T-helper 1 cell treated with Interleukin-12 subunit alpha and Interleukin-12 subunit beta and Interleukin-4 antibody, amounts not matched to agents 30 μg/mL and 1 μg/mL, for 36 hours (primary cell): Measurements from ENCODE around the gene FABP2.
A peak's percentile ranks its signal among the peaks of the same experiment; 100 is the strongest.
"Not testable (repeated sequence)": the region's sequence is repeated elsewhere in the genome, so short reads cannot be mapped to it uniquely, and the experiment has no call there.

Experiments
- H3K27ac Mint-ChIP-seq: one replicate; pipeline ENCODE4 v1.8.0; 2021; ENCODE audit warnings: mild to moderate bottlenecking, mixed read lengths
- H3K27me3 Mint-ChIP-seq: one replicate; pipeline ENCODE4 v1.8.0; 2021; ENCODE audit warnings: low read depth, mixed read lengths
- H3K36me3 Mint-ChIP-seq: one replicate; pipeline ENCODE4 v1.8.0; 2021; ENCODE audit warnings: low read depth, mixed read lengths
- H3K4me1 Mint-ChIP-seq: one replicate; pipeline ENCODE4 v1.8.0; 2021; ENCODE audit warnings: low read depth, mixed read lengths
- H3K4me3 Mint-ChIP-seq: one replicate; pipeline ENCODE4 v1.8.0; 2021; ENCODE audit warnings: mild to moderate bottlenecking, moderate library complexity, mixed read lengths
- H3K9me3 Mint-ChIP-seq: one replicate; pipeline ENCODE4 v1.8.0; 2021; ENCODE audit warnings: mixed read lengths

FABP2 gene

DNA sequence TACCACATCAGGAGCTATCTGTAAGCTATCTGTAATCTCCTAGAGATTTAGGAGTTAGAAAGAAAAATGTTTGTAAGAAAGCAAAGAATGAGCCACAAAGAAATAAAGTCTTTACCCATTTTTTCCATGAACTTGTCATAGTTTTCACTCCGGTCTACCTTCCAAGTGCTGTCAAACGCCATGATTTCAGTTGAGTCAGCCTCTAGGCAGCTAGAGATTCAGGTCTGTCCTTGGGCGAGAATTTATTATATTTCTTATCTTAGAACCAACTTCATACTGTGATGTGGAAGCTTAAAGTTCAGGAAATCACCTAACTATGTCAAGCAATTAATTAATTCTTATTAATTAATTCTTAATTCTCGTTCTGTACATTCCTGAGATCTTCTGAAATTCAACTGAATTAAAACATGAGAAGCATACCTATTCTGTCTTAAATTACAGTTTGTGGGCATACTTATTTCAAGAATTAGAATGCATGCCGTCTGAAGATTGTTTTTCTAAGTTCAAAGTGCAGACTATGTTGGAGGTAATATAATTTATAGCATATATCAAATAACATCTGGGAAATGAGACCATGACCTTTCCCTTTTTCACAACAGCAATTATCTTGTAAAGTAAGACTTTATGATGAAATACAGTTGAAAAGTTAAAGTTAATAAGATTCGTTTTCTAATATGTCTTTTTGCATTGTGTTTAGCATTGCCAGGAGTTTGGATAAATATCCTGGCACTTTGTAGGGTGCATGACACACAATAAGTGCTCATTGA lies at the start of gene FABP2:
Gene FABP2 (minus strand): TSS at position 218 of the 767 bp plus-strand sequence. CDS start 36 bp downstream, at position 182.
- Mint-ChIP-seq H3K27ac (no peak within 1 kb of the TSS), H3K9me3 (no peaks in the 10 kb centered on the region), H3K4me1 (no peaks in the 10 kb centered on the region), H3K27me3 (peaks cover 10% of the 10 kb centered on the region), H3K36me3 (no peaks in the 10 kb centered on the region), H3K4me3 (no peak within 1 kb of the TSS)

DNA sequence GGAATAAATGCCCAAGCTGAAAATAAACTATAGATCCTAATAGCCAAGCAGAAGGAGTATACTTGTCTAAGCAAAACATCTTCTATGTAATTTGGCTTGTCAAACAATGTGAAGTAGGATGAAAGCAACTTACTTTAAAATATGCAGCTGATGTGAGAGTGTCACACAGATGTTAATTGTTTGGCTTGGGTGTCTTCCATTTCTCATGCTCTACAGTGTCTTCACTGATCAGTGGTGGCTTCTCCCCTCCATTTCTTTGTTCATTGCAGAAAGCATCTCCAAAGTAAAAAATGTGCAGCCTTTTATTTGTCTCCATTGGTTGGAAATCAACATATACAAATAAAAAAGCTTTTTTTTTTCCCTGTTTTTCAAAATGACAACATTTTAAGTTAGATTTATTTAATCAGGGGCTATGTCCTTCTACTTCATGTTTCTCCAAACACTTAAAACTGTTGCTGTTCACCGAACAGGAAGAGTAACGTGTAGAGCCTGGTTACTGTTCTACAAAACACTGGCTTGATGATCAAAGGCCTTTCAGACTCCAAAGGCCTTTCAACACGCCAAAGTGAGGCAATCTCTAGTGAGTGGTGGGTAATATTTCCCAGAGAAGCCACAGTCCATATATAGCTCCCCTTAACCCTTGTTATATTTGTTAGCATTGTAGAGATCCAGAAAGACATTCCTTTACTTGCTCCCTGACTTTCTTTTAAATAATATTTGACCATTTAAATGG lies 49.2 kb upstream of the FABP2 start:
- Mint-ChIP-seq H3K27ac (peak overlapping the region; percentile 65), H3K4me1 (peaks cover 31% of the 10 kb centered on the region), H3K4me3 (peak overlapping the region; percentile 29)
- H3K27me3 Mint-ChIP-seq, H3K36me3 Mint-ChIP-seq, H3K9me3 Mint-ChIP-seq: not testable (repeated sequence)

DNA sequence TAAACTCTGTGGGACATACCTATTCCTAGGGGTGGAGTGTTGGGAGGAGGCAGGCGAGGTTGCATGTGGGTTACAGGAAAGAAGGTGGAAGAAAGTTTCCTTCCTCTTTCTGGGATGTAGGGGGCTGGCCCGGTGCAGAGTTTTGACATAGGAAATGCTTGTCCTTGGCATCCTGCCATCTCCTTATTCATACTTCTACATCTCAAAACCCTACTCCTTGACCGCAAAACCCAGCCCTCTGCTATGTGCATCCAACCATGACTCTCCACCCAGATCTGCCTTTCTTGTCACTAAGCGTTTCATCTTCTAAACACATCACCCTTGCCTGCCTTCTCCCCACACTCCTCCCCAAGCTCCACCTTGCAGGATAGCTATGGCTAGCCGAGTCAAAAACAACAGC lies 48.5 kb upstream of the FABP2 start:
- H3K36me3 Mint-ChIP-seq, H3K27me3 Mint-ChIP-seq, H3K9me3 Mint-ChIP-seq: not testable (repeated sequence)
- Mint-ChIP-seq H3K4me1 (peaks cover 31% of the 10 kb centered on the region), H3K4me3 (peak overlapping the region; percentile 29), H3K27ac (peak overlapping the region; percentile 65)

DNA sequence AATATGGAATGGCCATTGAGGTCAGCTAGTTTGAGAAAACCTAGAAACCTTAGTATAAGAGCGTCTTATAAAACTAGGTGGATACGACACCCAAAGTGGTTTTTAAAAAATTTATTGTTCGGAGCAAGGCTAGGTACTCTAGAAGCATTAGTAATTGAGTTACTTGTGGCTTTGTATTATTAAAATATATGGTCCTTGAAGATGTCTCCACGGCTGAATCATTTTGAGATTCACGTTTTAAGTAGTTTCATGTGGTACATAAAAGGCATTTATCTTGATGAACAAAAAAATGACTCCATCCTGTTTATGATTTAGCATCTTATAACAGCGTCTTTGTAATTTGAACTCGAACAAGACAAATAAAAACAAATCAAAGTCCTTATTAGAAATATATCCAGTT lies 44.9 kb upstream of the FABP2 start:
- H3K4me3 Mint-ChIP-seq, H3K36me3 Mint-ChIP-seq, H3K27me3 Mint-ChIP-seq, H3K9me3 Mint-ChIP-seq, H3K27ac Mint-ChIP-seq: not testable (repeated sequence)
- peaks cover 22% of the 10 kb centered on the region for H3K4me1 Mint-ChIP-seq

DNA sequence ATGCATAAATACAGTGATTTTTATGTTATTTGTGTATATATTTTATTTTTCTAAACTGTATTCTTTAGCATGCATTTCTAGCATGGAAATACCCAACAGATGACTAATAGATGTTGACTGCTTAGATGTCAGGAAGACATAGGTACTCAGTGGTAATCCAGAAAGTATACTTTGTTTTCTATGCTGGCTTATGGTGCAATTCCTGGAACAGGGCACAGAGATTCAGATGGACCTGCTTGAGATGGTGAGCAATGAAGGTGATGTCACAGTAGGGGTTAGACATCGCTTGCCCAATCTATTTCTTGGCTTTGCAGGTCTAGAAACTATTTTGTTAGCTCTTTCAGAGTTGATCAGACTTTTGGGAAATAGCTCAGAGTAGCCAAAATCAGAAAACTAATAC lies 42.3 kb upstream of the FABP2 start:
- not testable (repeated sequence) for H3K9me3 Mint-ChIP-seq, H3K4me3 Mint-ChIP-seq, H3K36me3 Mint-ChIP-seq, H3K27me3 Mint-ChIP-seq, H3K27ac Mint-ChIP-seq, H3K4me1 Mint-ChIP-seq

DNA sequence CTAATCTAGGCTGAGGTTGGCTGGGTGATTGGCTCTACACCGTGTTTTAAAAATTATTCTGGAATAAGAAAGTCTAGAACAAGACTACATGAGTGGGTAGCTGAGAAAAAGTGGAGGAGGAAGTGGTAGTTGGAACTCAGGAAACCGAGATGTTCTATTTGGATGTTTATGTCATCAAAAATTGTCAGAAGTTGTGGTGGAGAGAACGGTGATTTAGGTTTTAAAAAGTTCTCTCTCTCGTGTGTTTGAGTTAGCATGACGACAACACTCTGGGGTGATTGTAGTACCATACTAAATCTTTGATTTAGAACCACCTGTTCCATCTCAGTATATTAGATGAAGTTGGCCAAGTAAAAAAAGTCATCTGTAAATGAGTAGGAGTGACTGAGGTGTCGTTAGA lies 41.4 kb upstream of the FABP2 start:
- H3K4me3 Mint-ChIP-seq, H3K36me3 Mint-ChIP-seq, H3K27ac Mint-ChIP-seq, H3K4me1 Mint-ChIP-seq, H3K27me3 Mint-ChIP-seq, H3K9me3 Mint-ChIP-seq: not testable (repeated sequence)

DNA sequence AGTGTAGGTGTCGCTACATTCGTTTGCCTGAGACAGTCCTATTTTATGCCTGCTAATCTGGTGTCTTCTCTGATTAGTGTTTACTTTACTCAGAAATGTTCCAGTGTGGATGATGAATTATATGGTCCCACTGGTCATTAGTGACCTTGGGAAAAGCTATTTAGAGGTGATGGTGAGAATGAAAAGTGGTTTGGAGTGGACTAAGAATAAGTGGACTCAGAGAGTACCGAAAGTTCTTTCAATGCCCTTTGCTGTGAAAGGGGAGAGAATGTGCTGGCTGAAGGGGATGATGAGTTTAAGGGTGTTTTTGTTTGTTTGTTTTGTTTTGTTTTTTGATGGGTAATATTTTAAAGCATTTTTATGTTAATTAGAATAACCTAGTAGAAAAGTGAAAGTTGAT lies 40.5 kb upstream of the FABP2 start:
- H3K36me3 Mint-ChIP-seq, H3K4me3 Mint-ChIP-seq, H3K27me3 Mint-ChIP-seq, H3K9me3 Mint-ChIP-seq, H3K27ac Mint-ChIP-seq, H3K4me1 Mint-ChIP-seq: not testable (repeated sequence)

DNA sequence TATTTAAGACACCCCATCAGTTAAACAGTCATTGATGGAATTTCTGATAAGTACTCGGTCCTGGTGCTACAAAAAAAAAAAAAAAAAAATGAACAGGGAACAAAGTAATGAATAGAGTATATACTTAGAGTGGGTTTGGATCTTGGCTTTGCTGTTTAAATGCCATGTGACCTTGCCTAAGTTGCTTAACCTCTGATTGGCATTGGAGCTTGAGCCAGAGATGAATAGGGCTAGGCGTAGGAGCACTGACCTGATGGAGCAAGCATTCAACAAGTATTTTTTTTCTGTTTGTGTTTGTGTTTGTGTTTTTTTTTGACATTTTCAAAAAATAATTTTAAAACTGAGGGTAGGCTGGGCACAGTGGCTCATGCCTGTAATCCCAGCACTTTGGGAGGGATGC lies 37.9 kb upstream of the FABP2 start:
- not testable (repeated sequence) for H3K4me1 Mint-ChIP-seq, H3K9me3 Mint-ChIP-seq, H3K27ac Mint-ChIP-seq, H3K4me3 Mint-ChIP-seq, H3K27me3 Mint-ChIP-seq, H3K36me3 Mint-ChIP-seq

DNA sequence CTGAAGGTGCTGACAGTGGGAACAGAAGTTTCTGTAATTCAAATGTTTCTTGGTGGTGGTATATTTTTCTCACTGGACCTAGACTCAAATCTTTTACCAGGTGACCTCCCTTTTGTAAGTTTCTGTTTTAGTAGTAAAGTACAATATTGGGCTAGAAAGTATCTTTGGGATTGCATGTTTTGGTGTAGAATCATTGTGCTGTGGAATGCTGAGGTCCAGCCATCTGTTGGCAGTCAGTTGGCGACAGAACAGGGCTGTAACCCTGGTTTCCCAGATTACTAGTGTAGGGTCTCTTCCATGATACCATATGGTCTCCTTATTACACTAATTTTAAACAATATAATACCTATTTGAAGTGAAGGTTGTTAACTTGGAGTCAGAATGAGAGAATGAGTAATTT lies 34.9 kb upstream of the FABP2 start:
- not testable (repeated sequence) for H3K4me1 Mint-ChIP-seq, H3K27ac Mint-ChIP-seq

DNA sequence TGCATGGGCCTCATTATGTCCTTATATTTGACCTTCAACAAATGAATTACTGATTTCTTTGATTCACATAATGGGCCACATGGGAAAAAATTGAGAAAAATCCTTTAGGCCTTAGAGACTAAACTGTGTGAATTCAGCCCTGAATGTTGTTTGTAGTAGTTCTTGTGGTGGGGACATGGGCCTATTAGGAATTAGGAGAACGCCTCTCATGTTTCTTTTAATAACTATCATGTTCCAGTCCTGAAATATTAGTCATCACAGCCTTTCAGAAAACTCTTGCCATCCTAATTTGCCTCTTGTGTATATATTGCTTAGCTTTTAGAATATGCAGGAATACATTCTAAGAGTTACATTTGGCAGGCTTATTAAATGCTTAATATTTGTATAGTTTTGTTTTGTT lies 34.1 kb upstream of the FABP2 start:
- H3K36me3 Mint-ChIP-seq, H3K27me3 Mint-ChIP-seq, H3K27ac Mint-ChIP-seq, H3K9me3 Mint-ChIP-seq, H3K4me1 Mint-ChIP-seq, H3K4me3 Mint-ChIP-seq: not testable (repeated sequence)

More for the DNA sequence above, 34.9 kb upstream of the FABP2 start:
- H3K36me3 Mint-ChIP-seq, H3K4me3 Mint-ChIP-seq, H3K9me3 Mint-ChIP-seq, H3K27me3 Mint-ChIP-seq: not testable (repeated sequence)

DNA sequence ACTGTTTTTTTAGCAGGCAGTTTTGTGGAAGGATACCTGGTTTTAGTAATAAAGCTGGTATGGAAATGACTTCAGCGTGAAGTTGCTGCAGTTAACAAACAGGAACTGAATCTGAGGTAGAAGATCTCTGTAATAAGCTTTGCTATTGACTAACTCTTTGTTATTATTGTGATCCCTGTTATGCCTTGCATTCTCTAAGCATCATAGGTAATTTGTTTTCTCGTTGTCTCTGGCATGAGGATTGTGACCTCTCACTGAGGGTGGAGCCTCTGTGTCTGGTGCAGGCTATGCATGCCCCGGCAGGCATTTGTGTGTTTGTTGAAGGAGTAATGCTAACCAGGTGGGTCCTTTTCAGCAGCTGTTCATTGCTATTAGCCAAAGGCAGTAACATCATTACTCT lies 31.4 kb upstream of the FABP2 start:
- H3K27ac Mint-ChIP-seq, H3K27me3 Mint-ChIP-seq, H3K4me3 Mint-ChIP-seq, H3K4me1 Mint-ChIP-seq, H3K9me3 Mint-ChIP-seq, H3K36me3 Mint-ChIP-seq: not testable (repeated sequence)

DNA sequence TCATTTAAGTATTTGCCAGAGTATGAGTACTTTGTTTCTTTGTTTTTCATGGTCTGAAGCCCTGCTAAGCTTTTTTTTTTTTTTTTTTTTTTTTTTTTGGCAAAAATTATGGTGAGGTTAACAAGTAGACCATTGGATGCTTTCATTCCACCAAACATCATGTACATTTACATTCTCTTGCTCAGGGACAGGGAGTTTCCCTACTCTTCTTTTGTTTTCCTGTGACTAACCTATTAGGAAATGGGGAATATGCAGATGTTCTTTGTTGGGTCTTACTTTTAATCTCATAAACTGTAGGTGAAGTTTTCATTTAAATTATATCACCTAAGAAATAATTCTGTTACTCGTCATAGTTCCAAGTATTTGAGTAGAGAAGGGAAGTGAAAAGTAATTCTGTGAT lies 26.2 kb upstream of the FABP2 start:
- not testable (repeated sequence) for H3K36me3 Mint-ChIP-seq, H3K27me3 Mint-ChIP-seq, H3K4me3 Mint-ChIP-seq, H3K4me1 Mint-ChIP-seq, H3K9me3 Mint-ChIP-seq, H3K27ac Mint-ChIP-seq

DNA sequence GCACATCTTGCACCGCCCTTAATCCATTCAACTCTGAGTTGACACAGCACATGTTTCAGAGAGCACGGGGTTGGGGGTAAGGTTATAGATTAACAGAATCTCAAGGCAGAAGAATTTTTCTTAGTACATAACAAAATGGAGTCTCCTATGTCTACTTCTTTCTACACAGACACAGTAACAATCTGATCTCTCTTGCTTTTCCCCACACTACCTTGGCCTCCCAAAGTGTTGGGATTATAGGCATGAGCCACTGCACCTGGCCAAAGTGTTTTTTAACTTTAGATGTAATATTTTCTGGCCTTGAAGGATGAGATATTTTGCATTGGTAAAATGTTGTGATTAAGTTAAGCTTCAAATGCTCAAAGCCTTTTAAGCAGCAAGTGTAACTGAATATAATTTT lies 21.4 kb upstream of the FABP2 start:
- H3K27ac Mint-ChIP-seq, H3K4me1 Mint-ChIP-seq, H3K27me3 Mint-ChIP-seq, H3K4me3 Mint-ChIP-seq, H3K9me3 Mint-ChIP-seq, H3K36me3 Mint-ChIP-seq: not testable (repeated sequence)

DNA sequence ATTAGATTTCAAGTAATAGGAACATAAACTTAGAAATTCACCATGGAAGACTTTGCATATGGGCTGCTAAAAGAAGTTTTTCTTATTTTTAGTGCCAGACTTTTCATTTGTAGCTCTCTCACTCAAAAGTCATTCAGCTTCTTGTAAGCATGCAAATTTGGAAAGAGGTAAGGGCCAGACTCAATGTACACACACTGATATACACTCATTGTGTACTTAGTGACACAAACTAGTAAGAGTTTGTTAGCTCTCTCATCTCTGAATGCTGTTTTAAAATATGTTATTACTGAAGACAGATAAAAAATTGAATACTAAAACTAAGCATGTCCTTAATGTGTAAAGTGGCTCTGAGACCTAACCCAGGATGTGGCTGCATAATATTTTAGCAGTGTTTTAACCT lies 18.0 kb upstream of the FABP2 start:
- not testable (repeated sequence) for H3K27ac Mint-ChIP-seq, H3K4me3 Mint-ChIP-seq, H3K9me3 Mint-ChIP-seq, H3K27me3 Mint-ChIP-seq, H3K36me3 Mint-ChIP-seq, H3K4me1 Mint-ChIP-seq

DNA sequence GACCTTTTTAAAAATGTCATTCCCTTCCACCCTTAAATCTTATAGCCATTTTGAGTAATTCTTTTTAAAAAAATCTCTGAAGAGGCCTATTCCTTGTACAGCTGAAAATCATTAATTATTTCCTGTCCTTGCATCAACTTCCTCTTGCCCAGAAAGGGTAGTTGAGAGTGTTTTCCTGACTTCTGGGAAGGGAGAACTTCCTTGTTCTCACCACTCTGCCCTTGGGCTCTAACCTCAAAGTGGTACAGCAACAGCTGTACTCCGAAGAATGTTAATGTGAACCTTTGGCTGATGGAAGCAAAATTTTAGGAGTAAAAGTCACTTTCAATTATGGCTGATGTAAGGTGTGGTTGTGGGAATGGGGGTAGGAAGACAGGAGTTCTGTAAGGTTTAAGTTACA lies 15.1 kb upstream of the FABP2 start:
- Mint-ChIP-seq H3K4me1 (peaks cover 3% of the 10 kb centered on the region), H3K4me3 (no peak overlapping the region), H3K27me3 (no peaks in the 10 kb centered on the region), H3K27ac (no peak overlapping the region), H3K36me3 (no peaks in the 10 kb centered on the region), H3K9me3 (no peaks in the 10 kb centered on the region)
